PC-9 (cell line): Measurements from ENCODE around the gene KRTAP5-10.
"Not testable (repeated sequence)": the region's sequence is repeated elsewhere in the genome, so short reads cannot be mapped to it uniquely, and the experiment has no call there.

Experiments used
- CTCF ChIP-seq: fragments of 200-600 bp; sonication (generic); conservative IDR thresholded peaks from 2 replicates; pipeline ENCODE4 v1.6.1; 2017; ENCODE audit warnings: mixed run types, antibody characterized with exemption, mild to moderate bottlenecking, moderate library complexity
- EZH2 ChIP-seq: fragments of 200-600 bp; sonication (generic); IDR thresholded peaks from 2 replicates; pipeline ENCODE4 v1.8.0; 2017; ENCODE audit warnings: antibody characterized with exemption, low read depth

- TF ChIP-seq CTCF, EZH2: not testable (repeated sequence)
These were observed 48.6 kb downstream of the KRTAP5-10 start for GRCh38 chr11:71613931-71614330.
